Keratinocyte (primary cell): ENCODE measurements around the gene ACO2.

Experiments used
- CTCF ChIP-seq, 3 experiments: IDR thresholded peaks in 1 of 3; conservative IDR thresholded peaks in 1 of 3; optimal IDR thresholded peaks in 1 of 3; 2 replicates in 2 of 3; 3 replicates in 1 of 3; pipeline versions ENCODE3 to v1.5.1; 2011; ENCODE audit warnings: low read length in 3 of 3, mild to moderate bottlenecking in 3 of 3, moderate library complexity in 2 of 3, control low read depth in 1 of 3, inconsistent platforms in 1 of 3; ENCODE audit not compliant: insufficient read depth in 2 of 3; ENCODE audit errors: extremely low read depth in 1 of 3
- EZH2 ChIP-seq: IDR thresholded peaks from one replicate; pipeline ENCODE4 v1.6.1; 2012; ENCODE audit warnings: inconsistent platforms, mild to moderate bottlenecking, low read length, moderate library complexity

- TF ChIP-seq CTCF (optimal IDR thresholded peaks at IDR 0.05 in 1 of 3, IDR thresholded peaks at IDR 0.05 in 1 of 3, conservative IDR thresholded peaks at IDR 0.05 in 1 of 3; ENCODE audit: extremely low read depth in 1 of 3, insufficient read depth in 2 of 3, low read length in 3 of 3) (no peak), EZH2 (no peak)
Observed at GRCh38 chr22:41488076-41488475, 19.2 kb downstream of the ACO2 start.
